Upper lobe of right lung (tissue), 1 donor: ENCODE data around the gene GGT7. TPM values are rescaled to one million over a fixed set of nuclear protein-coding genes. Genes with fewer than 3 reads are reported as not detected.
A peak's percentile ranks its signal among the peaks of the same experiment; 100 is the strongest.

Experiments used
- ATAC-seq: fragments of 200-7000 bp; cut with Tn5 transposase; one replicate; pipeline ENCODE4 v1.9.1; 2020; ENCODE audit warnings: mild to moderate bottlenecking, moderate library complexity
- DNase-seq: peaks from one replicate; pipeline ENCODE4 v3.0.0-alpha.2; 2020
- H3K27ac ChIP-seq: fragments of 200-600 bp; one replicate; pipeline ENCODE4 v1.8.0; 2022
- H3K27me3 ChIP-seq: fragments of 200-600 bp; one replicate; pipeline ENCODE4 v1.8.0; 2022; ENCODE audit warnings: mild to moderate bottlenecking
- H3K36me3 ChIP-seq: fragments of 200-600 bp; one replicate; pipeline ENCODE4 v1.8.0; 2022
- H3K4me1 ChIP-seq: fragments of 200-600 bp; one replicate; pipeline ENCODE4 v1.8.0; 2022
- H3K4me3 ChIP-seq: fragments of 200-600 bp; one replicate; pipeline ENCODE4 v1.8.0; 2022; ENCODE audit warnings: mild to moderate bottlenecking
- H3K9me3 ChIP-seq: fragments of 200-600 bp; one replicate; pipeline ENCODE4 v1.8.0; 2022
- intact Hi-C: fragments of 100-400 bp; cut with DNase I; formaldehyde crosslinking; loops from one replicate; pipeline ENCODE4 v1.11.0; 2022
- total RNA-seq: library from RNA; stranded (reverse); fragmentation: NEBNext Ultra II Directional; extraction: Animal tissue kit (Norgen Biotek cat#: 25700); gene quantifications from one replicate; pipeline ENCODE4 v1.2.1, GENCODE V29; 2021
- TF ChIP-seq, protein P1 (sequence below): fragments of 200-600 bp; IDR thresholded peaks from one replicate; pipeline ENCODE4 v1.8.0; 2022; ENCODE audit warnings: antibody characterized with exemption
- donor health status: DM: no; HTN: yes; CAD: no; lungs with severe emphysema.

The GGT7 gene
- total RNA-seq, 1 donor from 2014 or later: 20.6 TPM

DNA sequence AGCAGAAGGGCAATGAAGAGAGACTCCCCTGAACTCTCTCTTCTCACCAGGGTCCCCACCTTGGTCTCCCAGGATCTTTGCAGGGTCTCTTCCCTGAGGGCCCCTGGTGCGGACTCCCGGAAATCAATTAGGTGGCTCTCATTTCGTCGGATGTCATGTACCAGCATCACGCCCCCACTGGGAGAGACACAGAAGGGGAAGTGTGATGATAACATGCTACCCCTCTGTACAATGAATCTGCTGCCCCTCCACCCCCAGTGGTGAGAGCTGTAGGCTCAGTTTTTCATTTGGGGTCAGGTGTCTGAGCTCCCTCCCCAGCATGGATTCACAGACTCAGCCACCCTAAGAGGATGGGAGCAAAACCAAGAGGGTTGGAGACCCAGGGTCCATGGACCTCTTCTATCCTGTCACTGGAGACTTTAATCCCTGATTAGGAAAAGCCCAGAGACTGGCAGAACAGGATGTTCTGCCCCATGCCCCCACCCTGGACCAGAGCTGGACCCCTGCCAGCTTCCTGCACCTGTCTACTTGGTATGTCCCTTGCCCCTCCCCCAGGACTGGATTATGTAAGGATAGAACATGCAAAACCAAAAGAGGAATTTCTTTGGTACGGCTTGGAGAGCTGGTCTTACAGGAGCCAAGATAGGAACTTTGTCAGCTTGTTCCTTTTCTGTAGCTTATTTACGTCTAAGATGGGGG, 11.1 kb downstream of the GGT7 start:
- DNase-seq: peak; percentile 86

DNA sequence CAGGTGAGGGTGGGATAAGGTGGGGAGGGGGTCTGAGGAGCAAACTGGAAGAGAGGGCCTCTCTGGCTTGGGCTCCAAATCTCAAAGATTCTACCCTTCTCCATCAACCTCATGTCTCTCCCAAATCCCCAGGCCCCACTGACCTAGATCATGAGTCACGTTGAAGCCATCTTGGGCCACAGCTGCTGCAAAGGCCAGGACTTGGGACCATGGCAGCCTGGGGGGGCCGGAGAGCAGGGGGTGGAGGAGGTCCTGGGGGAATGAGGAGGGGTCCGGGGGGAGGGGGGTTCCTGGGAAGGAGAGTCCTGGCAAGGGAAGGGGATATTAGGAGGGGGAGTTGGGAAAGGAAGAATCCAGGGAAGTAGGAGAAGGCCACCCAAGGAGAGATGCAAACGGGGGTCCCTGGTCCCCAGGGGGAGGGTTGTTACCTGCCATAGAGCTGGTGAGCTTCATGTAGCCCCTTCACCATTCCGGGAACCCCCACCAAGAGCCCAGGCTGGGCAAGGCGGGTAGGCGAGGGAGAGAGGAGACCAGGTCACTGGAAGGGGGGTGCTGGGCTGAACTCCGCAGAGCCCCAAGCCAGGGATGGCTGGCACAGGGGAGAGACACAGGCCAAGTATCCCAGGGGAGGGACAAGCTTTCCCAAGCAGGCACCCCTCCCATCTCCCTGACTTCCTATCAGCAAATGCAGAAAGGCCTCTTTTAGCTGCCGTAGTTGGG, 12.7 kb downstream of the GGT7 start:
- ATAC-seq: no peak

More for the DNA sequence above, 11.1 kb downstream of the GGT7 start:
- no peak overlapping the region for H3K4me3 ChIP-seq
- TF ChIP-seq, protein P1, sequence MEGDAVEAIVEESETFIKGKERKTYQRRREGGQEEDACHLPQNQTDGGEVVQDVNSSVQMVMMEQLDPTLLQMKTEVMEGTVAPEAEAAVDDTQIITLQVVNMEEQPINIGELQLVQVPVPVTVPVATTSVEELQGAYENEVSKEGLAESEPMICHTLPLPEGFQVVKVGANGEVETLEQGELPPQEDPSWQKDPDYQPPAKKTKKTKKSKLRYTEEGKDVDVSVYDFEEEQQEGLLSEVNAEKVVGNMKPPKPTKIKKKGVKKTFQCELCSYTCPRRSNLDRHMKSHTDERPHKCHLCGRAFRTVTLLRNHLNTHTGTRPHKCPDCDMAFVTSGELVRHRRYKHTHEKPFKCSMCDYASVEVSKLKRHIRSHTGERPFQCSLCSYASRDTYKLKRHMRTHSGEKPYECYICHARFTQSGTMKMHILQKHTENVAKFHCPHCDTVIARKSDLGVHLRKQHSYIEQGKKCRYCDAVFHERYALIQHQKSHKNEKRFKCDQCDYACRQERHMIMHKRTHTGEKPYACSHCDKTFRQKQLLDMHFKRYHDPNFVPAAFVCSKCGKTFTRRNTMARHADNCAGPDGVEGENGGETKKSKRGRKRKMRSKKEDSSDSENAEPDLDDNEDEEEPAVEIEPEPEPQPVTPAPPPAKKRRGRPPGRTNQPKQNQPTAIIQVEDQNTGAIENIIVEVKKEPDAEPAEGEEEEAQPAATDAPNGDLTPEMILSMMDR: no peak
- H3K36me3 ChIP-seq: no peaks in the 10 kb centered on the region
- no peak overlapping the region for H3K27ac ChIP-seq
- H3K27me3 ChIP-seq: no peaks in the 10 kb centered on the region
- no peaks in the 10 kb centered on the region for H3K4me1 ChIP-seq
- peak; percentile 77 for ATAC-seq
- H3K9me3 ChIP-seq: no peaks in the 10 kb centered on the region
- intact Hi-C loops: no loop called here

DNA sequence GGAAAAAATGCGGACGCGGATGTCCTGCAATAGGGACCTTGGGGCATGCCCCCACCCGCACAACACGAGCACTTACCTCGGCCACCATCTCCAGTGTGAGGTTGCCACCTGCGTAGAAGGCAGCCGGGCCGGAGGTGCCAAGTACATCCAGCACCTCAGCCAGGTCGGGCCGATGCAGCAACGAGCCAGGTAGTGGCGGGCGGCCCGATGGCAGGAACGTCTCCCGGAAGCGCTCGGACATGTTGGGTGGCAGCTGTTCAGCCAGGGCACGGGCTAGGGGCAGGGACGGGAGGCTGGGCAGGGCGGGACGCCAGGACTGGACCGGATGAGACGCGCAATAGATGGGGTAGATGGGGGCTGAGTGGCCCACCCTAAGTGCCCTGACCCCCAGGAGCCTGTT, 13.3 kb downstream of the GGT7 start:
- Histone ChIP-seq H3K27ac (no peak overlapping the region), H3K36me3 (peaks cover 8% of the 10 kb centered on the region), H3K27me3 (no peaks in the 10 kb centered on the region), H3K4me1 (no peaks in the 10 kb centered on the region), H3K4me3 (no peak overlapping the region), H3K9me3 (no peaks in the 10 kb centered on the region)
- no peak for ATAC-seq
- TF ChIP-seq, protein P1: no peak
- DNase-seq: no peak
- intact Hi-C loops: no loop called here

More for the DNA sequence above, 12.7 kb downstream of the GGT7 start:
- peaks cover 3% of the 10 kb centered on the region for H3K36me3 ChIP-seq
- no peak overlapping the region for H3K4me3 ChIP-seq
- no peaks in the 10 kb centered on the region for H3K4me1 ChIP-seq
- H3K27me3 ChIP-seq: no peaks in the 10 kb centered on the region
- intact Hi-C loops: no loop called here
- TF ChIP-seq, protein P1: no peak
- DNase-seq: no peak
- H3K9me3 ChIP-seq: no peaks in the 10 kb centered on the region
- H3K27ac ChIP-seq: no peak overlapping the region

DNA sequence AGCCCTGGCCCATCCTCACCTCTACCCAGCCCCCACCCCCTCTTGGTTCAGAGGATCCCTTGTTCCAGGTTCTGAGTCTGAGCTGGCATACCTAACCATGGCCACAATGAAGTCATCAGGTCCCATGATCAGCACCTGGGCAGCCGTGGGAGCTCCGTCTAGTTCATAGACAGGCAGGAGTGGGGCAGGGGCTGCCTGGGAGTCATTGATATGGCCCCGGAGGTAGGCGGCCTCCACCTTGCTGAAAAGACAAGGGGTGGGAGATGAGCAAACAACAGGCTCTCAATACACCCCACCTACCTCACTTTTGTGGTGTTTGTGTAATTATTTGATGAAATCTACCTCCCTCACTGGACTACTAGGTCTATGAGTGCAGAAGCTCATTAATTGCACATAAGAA, 20.4 kb downstream of the GGT7 start:
- no peaks in the 10 kb centered on the region for H3K9me3 ChIP-seq
- H3K27ac ChIP-seq: no peak overlapping the region
- H3K4me1 ChIP-seq: no peaks in the 10 kb centered on the region
- no peak overlapping the region for H3K4me3 ChIP-seq
- no peaks in the 10 kb centered on the region for H3K27me3 ChIP-seq
- peaks cover 35% of the 10 kb centered on the region for H3K36me3 ChIP-seq
- TF ChIP-seq, protein P1: no peak
- intact Hi-C loops: no loop called here
- DNase-seq (no peak), ATAC-seq (no peak)

DNA sequence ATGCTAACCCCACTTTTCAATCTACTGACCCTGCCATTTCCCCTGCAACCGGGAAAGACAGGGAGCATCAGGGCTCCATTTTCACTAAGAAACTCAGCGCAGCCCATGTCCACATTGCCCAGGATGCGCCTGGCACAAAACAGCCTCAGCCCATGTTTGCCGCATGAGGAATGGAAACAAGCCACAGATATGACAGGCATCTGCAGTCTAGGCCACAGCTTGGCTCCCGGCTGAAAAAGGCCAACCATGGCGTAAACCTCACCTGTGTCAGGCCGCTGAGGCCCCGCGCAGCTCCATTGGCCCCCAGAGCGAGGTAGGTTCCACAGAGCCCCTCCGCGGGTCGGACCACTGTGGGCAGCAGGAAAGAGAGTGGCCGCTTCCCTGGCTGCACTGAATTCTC, 21.7 kb downstream of the GGT7 start:
- intact Hi-C loops: no loop called here
- no peaks in the 10 kb centered on the region for H3K27me3 ChIP-seq
- DNase-seq: no peak
- peaks cover 35% of the 10 kb centered on the region for H3K36me3 ChIP-seq
- no peak overlapping the region for H3K27ac ChIP-seq
- TF ChIP-seq, protein P1: no peak
- H3K9me3 ChIP-seq: no peaks in the 10 kb centered on the region
- ATAC-seq: no peak
- no peak overlapping the region for H3K4me3 ChIP-seq
- no peaks in the 10 kb centered on the region for H3K4me1 ChIP-seq
